GM06990 (cell line): Measurements from ENCODE around the gene CCAR1.
"Not testable (repeated sequence)": the region's sequence is repeated elsewhere in the genome, so short reads cannot be mapped to it uniquely, and the experiment has no call there.

Source experiments
- DNase-seq: peaks from one replicate; pipeline ENCODE4 v3.0.0-alpha.2; 2011; ENCODE audit not compliant: insufficient read length; ENCODE audit errors: extremely low read depth
- H3K27me3 ChIP-seq: replicated peaks from 2 replicates; pipeline ENCODE4 v1.6.0; 2011; ENCODE audit warnings: low read length; ENCODE audit not compliant: control insufficient read depth, insufficient read depth
- H3K36me3 ChIP-seq: 2 replicates; pipeline ENCODE4 v1.5.1; 2011; ENCODE audit warnings: low read length; ENCODE audit not compliant: control insufficient read depth, insufficient read depth
- H3K4me3 ChIP-seq: replicated peaks from 2 replicates; pipeline ENCODE4 v1.5.1; 2011; ENCODE audit warnings: low read depth, mild to moderate bottlenecking, control low read depth, low read length
- TF ChIP-seq, protein P1 (sequence below): IDR thresholded peaks from 2 replicates; pipeline ENCODE4 v1.5.1; 2011; ENCODE audit warnings: low read length, control low read depth, mild to moderate bottlenecking, inconsistent platforms; ENCODE audit not compliant: insufficient read depth, poor library complexity, severe bottlenecking

The CCAR1 gene

DNA sequence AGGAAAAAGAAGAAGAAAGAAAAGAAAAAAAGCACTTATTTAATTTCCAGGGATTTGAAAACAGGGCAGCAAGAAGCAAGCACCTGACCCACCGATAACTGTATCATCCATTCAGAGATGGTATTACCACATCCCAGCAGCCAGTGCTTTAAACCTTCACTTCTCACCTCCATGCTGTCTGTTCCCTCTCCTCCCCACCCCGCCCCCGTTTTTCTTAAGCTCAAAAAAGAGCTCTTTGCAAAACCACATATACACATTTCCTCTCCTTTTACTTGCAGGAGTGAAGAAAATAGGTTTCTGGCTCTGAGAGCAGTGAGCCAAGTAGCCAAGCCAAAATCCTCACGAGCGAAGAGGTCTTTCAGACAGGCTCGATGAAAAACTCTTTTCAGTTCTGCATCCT lies 108.5 kb downstream of the CCAR1 start:
- Histone ChIP-seq H3K36me3 (no peaks in the 10 kb centered on the region), H3K27me3 (no peaks in the 10 kb centered on the region), H3K4me3 (no peak overlapping the region)
- TF ChIP-seq, protein P1, sequence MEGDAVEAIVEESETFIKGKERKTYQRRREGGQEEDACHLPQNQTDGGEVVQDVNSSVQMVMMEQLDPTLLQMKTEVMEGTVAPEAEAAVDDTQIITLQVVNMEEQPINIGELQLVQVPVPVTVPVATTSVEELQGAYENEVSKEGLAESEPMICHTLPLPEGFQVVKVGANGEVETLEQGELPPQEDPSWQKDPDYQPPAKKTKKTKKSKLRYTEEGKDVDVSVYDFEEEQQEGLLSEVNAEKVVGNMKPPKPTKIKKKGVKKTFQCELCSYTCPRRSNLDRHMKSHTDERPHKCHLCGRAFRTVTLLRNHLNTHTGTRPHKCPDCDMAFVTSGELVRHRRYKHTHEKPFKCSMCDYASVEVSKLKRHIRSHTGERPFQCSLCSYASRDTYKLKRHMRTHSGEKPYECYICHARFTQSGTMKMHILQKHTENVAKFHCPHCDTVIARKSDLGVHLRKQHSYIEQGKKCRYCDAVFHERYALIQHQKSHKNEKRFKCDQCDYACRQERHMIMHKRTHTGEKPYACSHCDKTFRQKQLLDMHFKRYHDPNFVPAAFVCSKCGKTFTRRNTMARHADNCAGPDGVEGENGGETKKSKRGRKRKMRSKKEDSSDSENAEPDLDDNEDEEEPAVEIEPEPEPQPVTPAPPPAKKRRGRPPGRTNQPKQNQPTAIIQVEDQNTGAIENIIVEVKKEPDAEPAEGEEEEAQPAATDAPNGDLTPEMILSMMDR, result no peak
- DNase-seq, result no peak

DNA sequence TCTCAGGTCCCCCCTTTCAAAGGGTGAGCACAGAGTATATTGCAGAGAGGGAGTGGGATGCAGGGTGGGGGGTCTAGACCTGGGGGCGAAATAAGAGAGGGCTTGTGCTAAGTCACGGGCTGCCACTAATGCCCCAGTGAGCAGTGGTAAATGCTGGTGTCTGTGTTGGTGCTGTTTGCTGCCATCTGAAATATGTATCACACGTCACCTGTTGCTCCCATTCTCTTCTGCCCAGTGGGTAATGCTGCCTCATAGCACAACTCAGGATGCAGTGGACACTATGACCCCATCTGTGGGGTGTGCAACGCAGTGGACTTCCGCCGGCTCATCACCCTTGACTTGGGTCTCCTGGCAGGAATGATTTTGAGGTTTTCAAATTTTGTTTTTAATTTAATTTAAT lies 108.9 kb downstream of the CCAR1 start:
- Histone ChIP-seq H3K36me3 (no peaks in the 10 kb centered on the region), H3K27me3 (no peaks in the 10 kb centered on the region), H3K4me3 (no peak overlapping the region)
- TF ChIP-seq, protein P1, result no peak
- DNase-seq, result no peak

DNA sequence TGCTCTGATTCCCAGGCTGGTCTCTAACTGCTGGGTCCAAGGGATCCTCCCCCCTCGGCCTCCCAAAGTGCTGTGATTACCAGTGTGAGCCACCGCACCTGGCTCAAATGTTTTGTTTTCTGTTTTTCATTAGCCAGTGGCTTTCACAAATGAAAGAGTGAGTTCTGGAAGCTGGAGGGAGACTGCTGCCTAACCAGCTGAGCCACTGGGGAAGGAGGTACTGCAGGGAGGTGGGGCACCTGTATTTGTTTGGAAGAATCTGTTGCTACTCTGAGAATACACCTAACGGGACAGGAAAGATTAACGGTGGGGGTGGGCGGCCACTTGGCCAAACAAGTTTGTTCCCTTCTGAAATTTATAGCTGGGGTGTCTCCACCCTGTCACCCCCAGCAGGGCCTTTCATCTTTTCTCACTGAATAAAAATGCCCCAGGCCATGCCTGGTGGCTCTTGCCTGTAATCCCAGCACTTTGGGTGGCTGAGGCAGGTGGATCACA lies 111.0 kb downstream of the CCAR1 start:
- TF ChIP-seq, protein P1, result no peak
- DNase-seq, result no peak
- H3K36me3 ChIP-seq, result no peaks in the 10 kb centered on the region
- H3K4me3 ChIP-seq, result no peak overlapping the region
- H3K27me3 ChIP-seq, result no peaks in the 10 kb centered on the region

DNA sequence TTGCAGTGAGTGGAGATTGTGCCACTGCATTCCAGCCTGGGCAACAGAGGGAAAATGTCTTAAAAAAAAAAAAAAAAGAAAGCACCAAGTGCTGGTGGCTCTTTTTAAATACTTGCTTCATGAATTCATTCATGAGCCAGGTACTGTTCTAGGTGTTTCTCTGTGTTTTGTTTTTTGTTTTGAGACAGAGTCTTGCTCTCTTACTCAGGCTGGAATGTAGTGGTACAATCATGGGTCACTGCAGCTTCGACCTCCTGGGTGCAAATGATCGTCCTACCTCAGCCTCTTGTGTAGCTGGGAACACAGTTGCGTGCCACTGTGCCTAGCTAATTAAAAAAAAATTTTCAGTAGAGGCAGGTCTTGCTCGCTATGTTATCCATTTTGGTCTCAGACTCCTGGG lies 111.6 kb downstream of the CCAR1 start:
- H3K36me3 ChIP-seq, result no peaks in the 10 kb centered on the region
- H3K27me3 ChIP-seq, result no peaks in the 10 kb centered on the region
- TF ChIP-seq, protein P1, result no peak
- DNase-seq, result no peak
- no peak overlapping the region for H3K4me3 ChIP-seq

DNA sequence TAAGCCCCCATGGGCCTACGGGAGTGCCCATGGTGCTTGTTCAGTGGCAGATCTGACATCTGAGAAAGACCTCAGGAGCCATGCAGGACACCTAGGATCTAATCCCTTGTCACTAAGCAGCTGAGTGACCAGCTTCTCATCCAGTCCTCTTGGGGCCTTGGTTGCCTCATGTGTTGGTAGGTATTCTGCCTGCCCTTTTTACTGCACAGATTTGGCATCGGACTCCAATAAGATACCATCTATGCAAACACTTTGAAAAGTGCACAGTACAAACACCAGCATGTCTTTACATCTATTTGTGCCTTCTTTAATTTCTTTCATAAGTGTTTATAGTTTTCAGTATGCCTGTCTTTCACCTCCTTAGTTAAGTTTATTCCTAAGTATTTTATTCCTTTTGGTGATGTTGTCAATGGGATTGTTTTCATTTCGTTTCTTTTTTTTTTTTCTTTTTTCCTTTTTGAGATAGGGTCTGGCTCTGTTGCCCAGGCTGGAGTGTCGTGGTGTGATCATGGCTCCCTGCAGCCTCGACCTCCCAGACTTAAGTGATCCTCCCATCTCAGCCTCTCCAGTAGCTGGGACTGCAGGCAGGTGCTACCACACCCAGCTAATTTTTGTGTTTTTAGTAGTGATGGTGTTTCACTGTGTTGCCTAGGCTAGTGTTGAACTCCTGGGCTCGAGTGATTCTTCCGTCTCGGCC lies 116.7 kb downstream of the CCAR1 start:
- Histone ChIP-seq H3K4me3 (no peak overlapping the region), H3K36me3 (no peaks in the 10 kb centered on the region), H3K27me3 (no peaks in the 10 kb centered on the region)
- no peak for DNase-seq
- TF ChIP-seq, protein P1, result no peak

DNA sequence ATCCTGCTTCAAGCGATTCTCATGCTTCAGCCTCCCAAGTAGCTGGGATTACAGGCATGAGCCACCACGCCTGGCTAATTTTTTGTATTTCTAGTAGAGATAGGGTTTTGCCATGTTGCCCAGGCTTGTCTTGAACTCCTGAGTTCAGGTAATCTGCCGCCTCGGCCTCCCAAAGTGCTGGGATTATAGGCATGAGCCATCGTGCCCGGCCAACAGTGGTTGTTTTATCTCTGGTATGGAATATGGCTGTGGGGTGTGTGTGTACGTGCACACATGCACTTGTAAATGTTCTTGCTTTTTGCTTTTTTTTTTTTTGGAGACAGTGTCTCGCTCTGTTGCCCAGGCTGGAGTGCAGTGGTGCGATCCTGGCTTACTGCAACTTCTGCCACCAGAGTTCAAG lies 119.6 kb downstream of the CCAR1 start:
- not testable (repeated sequence) for DNase-seq, H3K4me3 ChIP-seq, H3K27me3 ChIP-seq, H3K36me3 ChIP-seq
